HPDE6-E6E7 (cell line): ENCODE measurements around the gene PKIG.

Source experiments
- DNase-seq: peaks from one replicate; pipeline ENCODE4 v3.0.0; 2011; ENCODE audit warnings: missing footprints; ENCODE audit errors: extremely low spot score

Gene PKIG

GRCh38 chr20:44596876-44597275 lies 14.5 kb downstream of the PKIG start:
- no peak for DNase-seq

- DNase-seq: no peak
These were observed 15.1 kb downstream of the PKIG start for GRCh38 chr20:44597516-44597915.

- DNase-seq: no peak
These were observed 15.6 kb downstream of the PKIG start for GRCh38 chr20:44597930-44598329.

GRCh38 chr20:44598423-44599305 lies 16.3 kb downstream of the PKIG start:
- DNase-seq: no peak

GRCh38 chr20:44599715-44600114 lies 17.3 kb downstream of the PKIG start:
- no peak for DNase-seq

GRCh38 chr20:44600301-44600700 lies 17.9 kb downstream of the PKIG start:
- DNase-seq: no peak

- DNase-seq: no peak
These were observed 18.4 kb downstream of the PKIG start for GRCh38 chr20:44600758-44601201.

- DNase-seq: no peak
These were observed 18.9 kb downstream of the PKIG start for GRCh38 chr20:44601236-44601671.

- DNase-seq: no peak
These were observed 19.4 kb downstream of the PKIG start for GRCh38 chr20:44601801-44602204.

- no peak for DNase-seq
These were observed 20.9 kb downstream of the PKIG start for GRCh38 chr20:44603327-44603726.

- no peak for DNase-seq
These were observed 24.5 kb downstream of the PKIG start for GRCh38 chr20:44606725-44607441.

- DNase-seq: no peak
These were observed 26.7 kb downstream of the PKIG start for GRCh38 chr20:44609006-44609515.

GRCh38 chr20:44609516-44610312 lies 27.3 kb downstream of the PKIG start:
- DNase-seq: peak; percentile 99

- DNase-seq: no peak
These were observed 28.1 kb downstream of the PKIG start for GRCh38 chr20:44610313-44610962.

GRCh38 chr20:44613575-44613974 lies 31.2 kb downstream of the PKIG start:
- no peak for DNase-seq

GRCh38 chr20:44614525-44614924 lies 32.1 kb downstream of the PKIG start:
- DNase-seq: no peak

GRCh38 chr20:44615169-44615791 lies 32.9 kb downstream of the PKIG start:
- DNase-seq: no peak

GRCh38 chr20:44615876-44616603 lies 33.7 kb downstream of the PKIG start:
- DNase-seq: no peak

GRCh38 chr20:44616604-44616964 lies 34.2 kb downstream of the PKIG start:
- DNase-seq: no peak

GRCh38 chr20:44618318-44618731 lies 35.9 kb downstream of the PKIG start:
- no peak for DNase-seq
